Measurements from ENCODE around the gene HGD.
"Not testable (repeated sequence)": the region's sequence is repeated elsewhere in the genome, so short reads cannot be mapped to it uniquely, and the experiment has no call there.

Gene HGD

GRCh38 chr3:120638820-120639219 lies 43.2 kb downstream of the HGD start:
- not testable (repeated sequence) for DNase-seq (ENCODE audit: low spot score)

GRCh38 chr3:120637851-120638559 lies 44.0 kb downstream of the HGD start:
- DNase-seq (ENCODE audit: low spot score): no peak

- DNase-seq (ENCODE audit: low spot score): no peak
These were observed 45.1 kb downstream of the HGD start for GRCh38 chr3:120636795-120637401.

- DNase-seq (ENCODE audit: low spot score): no peak
These were observed 47.5 kb downstream of the HGD start for GRCh38 chr3:120634539-120634938.

GRCh38 chr3:120625159-120625586 lies 56.9 kb downstream of the HGD start:
- no peak for DNase-seq (ENCODE audit: low spot score)

GRCh38 chr3:120623727-120624093 lies 58.3 kb downstream of the HGD start:
- no peak for DNase-seq (ENCODE audit: low spot score)

GRCh38 chr3:120622870-120623726 lies 58.9 kb downstream of the HGD start:
- DNase-seq (ENCODE audit: low spot score): no peak

- DNase-seq (ENCODE audit: low spot score): no peak
These were observed 59.6 kb downstream of the HGD start for GRCh38 chr3:120622457-120622856.

- DNase-seq (ENCODE audit: low spot score): not testable (repeated sequence)
These were observed 65.3 kb downstream of the HGD start for GRCh38 chr3:120616745-120617144.

- no peak for DNase-seq (ENCODE audit: low spot score)
These were observed 66.0 kb downstream of the HGD start for GRCh38 chr3:120615847-120616609.

- no peak for DNase-seq (ENCODE audit: low spot score)
These were observed 67.3 kb downstream of the HGD start for GRCh38 chr3:120614765-120615164.

- DNase-seq (ENCODE audit: low spot score): no peak
These were observed 73.5 kb downstream of the HGD start for GRCh38 chr3:120608506-120608905.

- no peak for DNase-seq (ENCODE audit: low spot score)
These were observed 77.3 kb downstream of the HGD start for GRCh38 chr3:120604784-120605183.

- no peak for DNase-seq (ENCODE audit: low spot score)
These were observed 77.7 kb downstream of the HGD start for GRCh38 chr3:120604382-120604781.

- no peak for DNase-seq (ENCODE audit: low spot score)
These were observed 79.4 kb downstream of the HGD start for GRCh38 chr3:120602682-120603081.

GRCh38 chr3:120601554-120601953 lies 80.5 kb downstream of the HGD start:
- no peak for DNase-seq (ENCODE audit: low spot score)

GRCh38 chr3:120599211-120599610 lies 82.8 kb downstream of the HGD start:
- DNase-seq (ENCODE audit: low spot score): no peak

- DNase-seq (ENCODE audit: low spot score): no peak
These were observed 84.5 kb downstream of the HGD start for GRCh38 chr3:120597445-120598049.

- DNase-seq (ENCODE audit: low spot score): no peak
These were observed 85.2 kb downstream of the HGD start for GRCh38 chr3:120596853-120597223.

GRCh38 chr3:120596116-120596852 lies 85.8 kb downstream of the HGD start, which contains the start of gene NDUFB4:
Gene NDUFB4, plus strand, starts transcription at chr3:120596336. Its CDS starts 24 bp downstream, at chr3:120596360.
- peak; percentile 95 for DNase-seq (ENCODE audit: low spot score)

GRCh38 chr3:120595788-120596115 lies 86.3 kb downstream of the HGD start:
- DNase-seq (ENCODE audit: low spot score): no peak

All from HuH-7 (cell line).